Ovary (tissue), 3 donors: ENCODE results near the gene AFG1L.

ENCODE experiments used
- CTCF ChIP-seq, 3 donors: fragments of 450-650 bp in 2 of 3; fragments of 200-600 bp in 1 of 3; IDR thresholded peaks; one replicate each; pipeline versions ENCODE4 v1.5.1 to v1.8.0; 2016 to 2022; ENCODE audit warnings: antibody characterized with exemption in 3 of 3, mild to moderate bottlenecking in 1 of 3
- POLR2A ChIP-seq: fragments of 450-650 bp; IDR thresholded peaks from one replicate; pipeline ENCODE4 v1.6.1; 2017; ENCODE audit warnings: antibody characterized with exemption, mild to moderate bottlenecking, moderate library complexity
- donor health status: DM: no; HTN: no; CAD: no.

- TF ChIP-seq CTCF (IDR thresholded peaks at IDR 0.05) (no peak), POLR2A (no peak)
Measured at GRCh38 chr6:108556250-108556649, 261.4 kb downstream of the AFG1L start.
